GM12891 (cell line): ENCODE measurements around the gene ING3.
"Not testable (repeated sequence)": the region's sequence is repeated elsewhere in the genome, so short reads cannot be mapped to it uniquely, and the experiment has no call there.

Experiments used
- DNase-seq: peaks from one replicate; pipeline ENCODE4 v3.0.0; 2011; ENCODE audit warnings: low spot score; ENCODE audit not compliant: insufficient read length
- FAIRE-seq: peaks from 2 replicates; lab custom pipeline; 2011; peaks lifted over from hg19 to GRCh38; lab: Jason Lieb, UNC
- PAX5 ChIP-seq: IDR thresholded peaks from 2 replicates; pipeline ENCODE4 v1.6.1; 2011; ENCODE audit warnings: low read length, moderate library complexity, mild to moderate bottlenecking; ENCODE audit not compliant: insufficient read depth, severe bottlenecking
- POLR2A ChIP-seq: IDR thresholded peaks from 2 replicates; pipeline ENCODE4 v1.6.1; 2011; ENCODE audit warnings: low read depth, low read length, control low read depth
- POLR2AphosphoS5 ChIP-seq: IDR thresholded peaks from 2 replicates; pipeline ENCODE4 v1.6.1; 2011; ENCODE audit warnings: low read depth, low read length, control low read depth
- POU2F2 ChIP-seq: IDR thresholded peaks from 2 replicates; pipeline ENCODE4 v1.6.1; 2011; ENCODE audit warnings: low read depth, mild to moderate bottlenecking, control low read depth, low read length, moderate library complexity
- SPI1 ChIP-seq: IDR thresholded peaks from 2 replicates; pipeline ENCODE4 v1.6.1; 2011; ENCODE audit warnings: low read depth, low read length, control low read depth
- TAF1 ChIP-seq: IDR thresholded peaks from 2 replicates; pipeline ENCODE4 v1.6.1; 2011; ENCODE audit warnings: low read depth, low read length, control low read depth

Gene ING3

GRCh38 chr7:120973849-120974248 is 23.3 kb downstream of the ING3 start:
- no peak for FAIRE-seq
- TF ChIP-seq PAX5 (no peak), POLR2A (no peak), POU2F2 (no peak), SPI1 (no peak), POLR2AphosphoS5 (no peak), TAF1 (no peak)
- DNase-seq: no peak

- FAIRE-seq (no peak), DNase-seq (no peak)
- no peak for TF ChIP-seq POLR2AphosphoS5
- TF ChIP-seq POLR2A: no peak
- TF ChIP-seq PAX5: no peak
- TF ChIP-seq POU2F2: no peak
- TF ChIP-seq TAF1: no peak
- TF ChIP-seq SPI1: no peak
Observed at GRCh38 chr7:120979765-120980499, 29.4 kb downstream of the ING3 start.

- DNase-seq: no peak
- TF ChIP-seq TAF1 (no peak), PAX5 (no peak), POU2F2 (no peak), POLR2AphosphoS5 (no peak), POLR2A (no peak), SPI1 (no peak)
- no peak for FAIRE-seq
Observed at GRCh38 chr7:120981117-120981516, 30.5 kb downstream of the ING3 start.

- DNase-seq (no peak), FAIRE-seq (no peak)
- TF ChIP-seq POU2F2 (no peak), TAF1 (no peak), PAX5 (no peak), POLR2A (no peak), POLR2AphosphoS5 (no peak), SPI1 (no peak)
Observed at GRCh38 chr7:120981888-120982615, 31.5 kb downstream of the ING3 start.

- DNase-seq, FAIRE-seq: not testable (repeated sequence)
Observed at GRCh38 chr7:120983592-120983991, 33.0 kb downstream of the ING3 start.

- DNase-seq (no peak), FAIRE-seq (no peak)
- TF ChIP-seq SPI1: no peak
- TF ChIP-seq POLR2AphosphoS5: no peak
- no peak for TF ChIP-seq TAF1
- TF ChIP-seq POU2F2: no peak
- TF ChIP-seq PAX5: no peak
- TF ChIP-seq POLR2A: no peak
Observed at GRCh38 chr7:120984406-120984805, 33.8 kb downstream of the ING3 start.

- TF ChIP-seq PAX5 (no peak), POLR2A (no peak), POU2F2 (no peak), POLR2AphosphoS5 (no peak), TAF1 (no peak), SPI1 (no peak)
- DNase-seq (no peak), FAIRE-seq (no peak)
Observed at GRCh38 chr7:120985130-120985758, 34.7 kb downstream of the ING3 start.

- no peak for FAIRE-seq
- DNase-seq: no peak
- TF ChIP-seq SPI1: no peak
- no peak for TF ChIP-seq POLR2AphosphoS5
- no peak for TF ChIP-seq POU2F2
- TF ChIP-seq PAX5: no peak
Observed at GRCh38 chr7:120985839-120986238, 35.3 kb downstream of the ING3 start.

GRCh38 chr7:120986650-120987049 is 36.1 kb downstream of the ING3 start:
- TF ChIP-seq TAF1: no peak
- no peak for TF ChIP-seq POLR2AphosphoS5
- no peak for TF ChIP-seq PAX5
- no peak for TF ChIP-seq SPI1
- TF ChIP-seq POU2F2: no peak
- TF ChIP-seq POLR2A: no peak
- FAIRE-seq (no peak), DNase-seq (no peak)

- TF ChIP-seq PAX5: no peak
- TF ChIP-seq POU2F2: no peak
- TF ChIP-seq TAF1: no peak
- TF ChIP-seq POLR2AphosphoS5: no peak
- TF ChIP-seq SPI1: no peak
- no peak for TF ChIP-seq POLR2A
- no peak for FAIRE-seq
Observed at GRCh38 chr7:120987280-120987679, 36.7 kb downstream of the ING3 start.

More at GRCh38 chr7:120987280-120987679, 36.7 kb downstream of the ING3 start:
- no peak for DNase-seq
